ENCODE measurements around the gene VPREB3. TPM values are rescaled to one million over a fixed set of nuclear protein-coding genes. Genes with fewer than 3 reads are reported as not detected.

Gene VPREB3
- total and polyA plus RNA-seq, 2 of the 8 experiments (the other 6 are each of a cell fraction or from before 2014, with no cell fraction given): 0.52 to 4.6 TPM

DNA sequence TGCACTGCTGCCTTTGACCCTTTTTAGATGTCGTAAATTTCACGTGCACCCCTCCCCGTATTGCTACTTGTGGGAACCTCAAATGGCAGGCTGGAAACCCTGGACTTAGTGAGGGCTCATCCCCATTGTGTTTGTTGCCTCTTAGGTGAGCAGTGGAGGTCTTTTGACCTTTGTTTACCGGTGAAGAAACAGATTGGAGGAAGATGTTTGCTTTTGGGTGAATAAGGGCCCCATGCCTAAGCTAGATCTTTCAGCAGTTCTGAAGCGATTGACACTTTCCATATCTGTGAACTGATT is 33.3 kb upstream of the VPREB3 start (continued):
- TF ChIP-seq, protein P1, sequence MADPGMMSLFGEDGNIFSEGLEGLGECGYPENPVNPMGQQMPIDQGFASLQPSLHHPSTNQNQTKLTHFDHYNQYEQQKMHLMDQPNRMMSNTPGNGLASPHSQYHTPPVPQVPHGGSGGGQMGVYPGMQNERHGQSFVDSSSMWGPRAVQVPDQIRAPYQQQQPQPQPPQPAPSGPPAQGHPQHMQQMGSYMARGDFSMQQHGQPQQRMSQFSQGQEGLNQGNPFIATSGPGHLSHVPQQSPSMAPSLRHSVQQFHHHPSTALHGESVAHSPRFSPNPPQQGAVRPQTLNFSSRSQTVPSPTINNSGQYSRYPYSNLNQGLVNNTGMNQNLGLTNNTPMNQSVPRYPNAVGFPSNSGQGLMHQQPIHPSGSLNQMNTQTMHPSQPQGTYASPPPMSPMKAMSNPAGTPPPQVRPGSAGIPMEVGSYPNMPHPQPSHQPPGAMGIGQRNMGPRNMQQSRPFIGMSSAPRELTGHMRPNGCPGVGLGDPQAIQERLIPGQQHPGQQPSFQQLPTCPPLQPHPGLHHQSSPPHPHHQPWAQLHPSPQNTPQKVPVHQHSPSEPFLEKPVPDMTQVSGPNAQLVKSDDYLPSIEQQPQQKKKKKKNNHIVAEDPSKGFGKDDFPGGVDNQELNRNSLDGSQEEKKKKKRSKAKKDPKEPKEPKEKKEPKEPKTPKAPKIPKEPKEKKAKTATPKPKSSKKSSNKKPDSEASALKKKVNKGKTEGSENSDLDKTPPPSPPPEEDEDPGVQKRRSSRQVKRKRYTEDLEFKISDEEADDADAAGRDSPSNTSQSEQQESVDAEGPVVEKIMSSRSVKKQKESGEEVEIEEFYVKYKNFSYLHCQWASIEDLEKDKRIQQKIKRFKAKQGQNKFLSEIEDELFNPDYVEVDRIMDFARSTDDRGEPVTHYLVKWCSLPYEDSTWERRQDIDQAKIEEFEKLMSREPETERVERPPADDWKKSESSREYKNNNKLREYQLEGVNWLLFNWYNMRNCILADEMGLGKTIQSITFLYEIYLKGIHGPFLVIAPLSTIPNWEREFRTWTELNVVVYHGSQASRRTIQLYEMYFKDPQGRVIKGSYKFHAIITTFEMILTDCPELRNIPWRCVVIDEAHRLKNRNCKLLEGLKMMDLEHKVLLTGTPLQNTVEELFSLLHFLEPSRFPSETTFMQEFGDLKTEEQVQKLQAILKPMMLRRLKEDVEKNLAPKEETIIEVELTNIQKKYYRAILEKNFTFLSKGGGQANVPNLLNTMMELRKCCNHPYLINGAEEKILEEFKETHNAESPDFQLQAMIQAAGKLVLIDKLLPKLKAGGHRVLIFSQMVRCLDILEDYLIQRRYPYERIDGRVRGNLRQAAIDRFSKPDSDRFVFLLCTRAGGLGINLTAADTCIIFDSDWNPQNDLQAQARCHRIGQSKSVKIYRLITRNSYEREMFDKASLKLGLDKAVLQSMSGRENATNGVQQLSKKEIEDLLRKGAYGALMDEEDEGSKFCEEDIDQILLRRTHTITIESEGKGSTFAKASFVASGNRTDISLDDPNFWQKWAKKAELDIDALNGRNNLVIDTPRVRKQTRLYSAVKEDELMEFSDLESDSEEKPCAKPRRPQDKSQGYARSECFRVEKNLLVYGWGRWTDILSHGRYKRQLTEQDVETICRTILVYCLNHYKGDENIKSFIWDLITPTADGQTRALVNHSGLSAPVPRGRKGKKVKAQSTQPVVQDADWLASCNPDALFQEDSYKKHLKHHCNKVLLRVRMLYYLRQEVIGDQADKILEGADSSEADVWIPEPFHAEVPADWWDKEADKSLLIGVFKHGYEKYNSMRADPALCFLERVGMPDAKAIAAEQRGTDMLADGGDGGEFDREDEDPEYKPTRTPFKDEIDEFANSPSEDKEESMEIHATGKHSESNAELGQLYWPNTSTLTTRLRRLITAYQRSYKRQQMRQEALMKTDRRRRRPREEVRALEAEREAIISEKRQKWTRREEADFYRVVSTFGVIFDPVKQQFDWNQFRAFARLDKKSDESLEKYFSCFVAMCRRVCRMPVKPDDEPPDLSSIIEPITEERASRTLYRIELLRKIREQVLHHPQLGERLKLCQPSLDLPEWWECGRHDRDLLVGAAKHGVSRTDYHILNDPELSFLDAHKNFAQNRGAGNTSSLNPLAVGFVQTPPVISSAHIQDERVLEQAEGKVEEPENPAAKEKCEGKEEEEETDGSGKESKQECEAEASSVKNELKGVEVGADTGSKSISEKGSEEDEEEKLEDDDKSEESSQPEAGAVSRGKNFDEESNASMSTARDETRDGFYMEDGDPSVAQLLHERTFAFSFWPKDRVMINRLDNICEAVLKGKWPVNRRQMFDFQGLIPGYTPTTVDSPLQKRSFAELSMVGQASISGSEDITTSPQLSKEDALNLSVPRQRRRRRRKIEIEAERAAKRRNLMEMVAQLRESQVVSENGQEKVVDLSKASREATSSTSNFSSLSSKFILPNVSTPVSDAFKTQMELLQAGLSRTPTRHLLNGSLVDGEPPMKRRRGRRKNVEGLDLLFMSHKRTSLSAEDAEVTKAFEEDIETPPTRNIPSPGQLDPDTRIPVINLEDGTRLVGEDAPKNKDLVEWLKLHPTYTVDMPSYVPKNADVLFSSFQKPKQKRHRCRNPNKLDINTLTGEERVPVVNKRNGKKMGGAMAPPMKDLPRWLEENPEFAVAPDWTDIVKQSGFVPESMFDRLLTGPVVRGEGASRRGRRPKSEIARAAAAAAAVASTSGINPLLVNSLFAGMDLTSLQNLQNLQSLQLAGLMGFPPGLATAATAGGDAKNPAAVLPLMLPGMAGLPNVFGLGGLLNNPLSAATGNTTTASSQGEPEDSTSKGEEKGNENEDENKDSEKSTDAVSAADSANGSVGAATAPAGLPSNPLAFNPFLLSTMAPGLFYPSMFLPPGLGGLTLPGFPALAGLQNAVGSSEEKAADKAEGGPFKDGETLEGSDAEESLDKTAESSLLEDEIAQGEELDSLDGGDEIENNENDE (IDR thresholded peaks at IDR 0.05; ENCODE audit: insufficient replicate concordance, low read length): no peak
- TF ChIP-seq NANOG (IDR thresholded peaks at IDR 0.05; ENCODE audit: insufficient read depth, low read depth, low read length, poor library complexity, severe bottlenecking): no peak
- TF ChIP-seq, protein P2, sequence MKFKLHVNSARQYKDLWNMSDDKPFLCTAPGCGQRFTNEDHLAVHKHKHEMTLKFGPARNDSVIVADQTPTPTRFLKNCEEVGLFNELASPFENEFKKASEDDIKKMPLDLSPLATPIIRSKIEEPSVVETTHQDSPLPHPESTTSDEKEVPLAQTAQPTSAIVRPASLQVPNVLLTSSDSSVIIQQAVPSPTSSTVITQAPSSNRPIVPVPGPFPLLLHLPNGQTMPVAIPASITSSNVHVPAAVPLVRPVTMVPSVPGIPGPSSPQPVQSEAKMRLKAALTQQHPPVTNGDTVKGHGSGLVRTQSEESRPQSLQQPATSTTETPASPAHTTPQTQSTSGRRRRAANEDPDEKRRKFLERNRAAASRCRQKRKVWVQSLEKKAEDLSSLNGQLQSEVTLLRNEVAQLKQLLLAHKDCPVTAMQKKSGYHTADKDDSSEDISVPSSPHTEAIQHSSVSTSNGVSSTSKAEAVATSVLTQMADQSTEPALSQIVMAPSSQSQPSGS (IDR thresholded peaks at IDR 0.05; ENCODE audit: low read length): no peak
- no peak for TF ChIP-seq TBP (IDR thresholded peaks at IDR 0.05; ENCODE audit: low read depth, low read length)
